HTR-8/SVneo (cell line): ENCODE results near the gene SFI1.
"Not testable (repeated sequence)": the region's sequence is repeated elsewhere in the genome, so short reads cannot be mapped to it uniquely, and the experiment has no call there.

Experiments
- DNase-seq: peaks from one replicate; pipeline ENCODE4 v3.0.0; 2011; ENCODE audit warnings: low spot score, mixed read lengths; ENCODE audit not compliant: insufficient read length
- FAIRE-seq: peaks from 2 replicates; lab custom pipeline; 2011; peaks lifted over from hg19 to GRCh38; lab: Jason Lieb, UNC

The SFI1 gene

DNA sequence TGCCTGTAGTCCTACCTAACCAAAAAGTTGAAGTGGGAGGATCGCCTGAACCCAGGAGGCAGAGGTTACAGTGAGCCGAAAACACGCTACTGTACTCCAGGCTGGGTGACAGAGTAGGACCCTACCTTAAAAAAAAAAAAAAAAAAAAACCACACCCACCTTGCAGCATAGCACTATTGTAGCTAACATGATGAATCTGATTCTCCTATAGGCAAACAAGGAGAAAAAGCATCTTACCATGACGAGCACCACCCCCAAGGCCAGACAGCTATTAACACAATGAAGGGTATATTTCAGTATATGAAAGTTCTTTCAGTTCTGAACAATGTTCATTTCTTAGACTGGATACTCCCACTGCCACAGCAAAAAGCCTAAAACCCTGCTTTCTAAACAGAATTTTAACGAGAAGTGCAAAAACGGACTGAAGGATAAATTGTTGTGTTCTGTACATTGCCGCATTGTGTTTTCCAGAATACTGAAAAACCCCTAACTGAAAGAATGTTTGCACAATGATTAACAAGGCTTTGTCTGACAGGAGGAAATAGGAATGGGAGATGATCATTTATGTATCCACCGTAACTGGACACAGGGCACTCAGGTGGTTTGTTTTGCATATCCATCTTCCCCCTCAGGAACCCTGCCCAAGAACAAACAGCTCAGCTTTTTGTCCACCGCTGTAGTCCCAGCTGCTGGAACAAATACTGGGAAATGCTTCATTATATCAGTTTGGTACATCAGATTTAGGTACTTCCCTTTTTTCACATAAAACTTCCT lies 156.8 kb downstream of the SFI1 start:
- FAIRE-seq, result no peak

DNA sequence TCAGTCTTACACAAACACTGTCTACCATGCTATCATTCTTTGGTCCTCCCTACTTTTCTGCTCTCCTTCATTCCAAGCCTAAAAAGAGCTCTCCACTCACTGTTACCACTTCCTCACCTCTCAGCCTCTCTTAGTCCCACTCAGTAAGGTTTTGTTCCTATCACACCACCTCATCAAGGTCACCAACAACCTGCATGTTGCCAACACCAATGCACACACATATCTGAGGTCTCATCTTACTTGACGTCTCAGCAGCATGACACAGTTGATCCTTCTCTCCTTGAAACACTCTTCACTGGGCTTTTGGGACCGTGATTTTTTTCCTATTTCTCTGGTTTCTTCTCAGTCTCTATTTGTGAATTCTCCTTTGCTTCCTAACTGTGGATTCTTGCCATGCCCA lies 157.6 kb downstream of the SFI1 start:
- no peak for FAIRE-seq
- no peak for DNase-seq

More for the DNA sequence above, 156.8 kb downstream of the SFI1 start:
- no peak for DNase-seq

DNA sequence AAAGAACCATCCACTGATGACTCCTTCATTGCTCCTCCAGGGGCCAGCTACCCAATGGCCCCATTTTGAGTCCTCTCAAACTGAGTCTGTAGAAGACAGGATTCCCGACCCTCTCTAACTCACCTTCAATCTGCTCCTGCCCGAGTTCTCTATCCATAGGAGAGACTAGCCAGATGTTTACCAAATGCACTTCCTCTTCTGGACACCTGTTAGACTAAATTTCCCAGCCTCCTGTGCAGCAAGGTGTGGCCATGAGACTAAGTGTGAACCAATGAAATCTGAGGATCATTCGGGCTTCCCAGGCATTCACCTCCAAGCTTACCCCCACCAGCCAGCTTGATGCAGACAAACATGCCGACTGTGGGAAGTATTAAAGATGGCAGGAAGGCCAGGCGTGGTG lies 158.1 kb downstream of the SFI1 start:
- no peak for DNase-seq
- no peak for FAIRE-seq

DNA sequence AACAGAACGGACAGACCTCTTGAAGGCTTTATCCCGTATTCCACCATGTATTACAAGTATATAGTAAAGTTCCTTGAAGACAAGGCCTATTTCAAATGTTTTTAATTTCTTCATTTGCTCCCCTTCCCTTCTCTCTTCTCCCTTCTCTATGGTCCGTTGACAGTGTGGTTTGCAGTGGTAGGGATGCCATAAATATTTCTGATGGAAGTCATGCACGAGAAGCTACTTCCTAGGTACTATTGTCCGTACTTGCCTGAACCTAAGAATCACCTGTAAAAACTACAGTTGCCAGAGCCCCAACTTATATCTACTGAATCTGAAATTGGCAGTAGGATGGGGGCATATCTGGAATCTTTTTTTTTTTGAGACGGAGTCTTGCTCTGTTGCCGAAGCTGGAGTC lies 162.9 kb downstream of the SFI1 start:
- FAIRE-seq (no peak), DNase-seq (no peak)

DNA sequence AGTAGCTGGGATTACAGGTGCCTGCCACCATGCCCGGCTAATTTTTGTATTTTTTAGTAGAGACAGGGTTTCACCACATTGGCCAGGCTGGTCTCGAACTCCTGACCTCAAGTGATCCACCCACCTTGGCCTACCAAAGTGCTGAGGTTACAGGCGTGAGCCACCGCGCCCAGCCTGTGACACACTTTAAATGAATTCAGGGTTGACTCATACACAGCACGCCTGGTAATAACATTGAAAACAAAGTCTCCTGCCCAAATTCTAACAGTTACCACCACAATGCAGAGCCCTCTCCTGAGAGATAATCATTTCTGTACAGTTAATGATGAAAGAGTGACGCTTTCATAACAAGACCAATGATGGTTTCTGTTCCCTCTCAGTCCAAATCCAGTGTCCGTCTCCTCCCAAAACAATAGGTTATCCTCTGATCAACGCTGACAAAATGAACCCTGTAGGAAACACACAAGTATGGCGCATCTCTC lies 164.6 kb downstream of the SFI1 start:
- not testable (repeated sequence) for FAIRE-seq, DNase-seq

DNA sequence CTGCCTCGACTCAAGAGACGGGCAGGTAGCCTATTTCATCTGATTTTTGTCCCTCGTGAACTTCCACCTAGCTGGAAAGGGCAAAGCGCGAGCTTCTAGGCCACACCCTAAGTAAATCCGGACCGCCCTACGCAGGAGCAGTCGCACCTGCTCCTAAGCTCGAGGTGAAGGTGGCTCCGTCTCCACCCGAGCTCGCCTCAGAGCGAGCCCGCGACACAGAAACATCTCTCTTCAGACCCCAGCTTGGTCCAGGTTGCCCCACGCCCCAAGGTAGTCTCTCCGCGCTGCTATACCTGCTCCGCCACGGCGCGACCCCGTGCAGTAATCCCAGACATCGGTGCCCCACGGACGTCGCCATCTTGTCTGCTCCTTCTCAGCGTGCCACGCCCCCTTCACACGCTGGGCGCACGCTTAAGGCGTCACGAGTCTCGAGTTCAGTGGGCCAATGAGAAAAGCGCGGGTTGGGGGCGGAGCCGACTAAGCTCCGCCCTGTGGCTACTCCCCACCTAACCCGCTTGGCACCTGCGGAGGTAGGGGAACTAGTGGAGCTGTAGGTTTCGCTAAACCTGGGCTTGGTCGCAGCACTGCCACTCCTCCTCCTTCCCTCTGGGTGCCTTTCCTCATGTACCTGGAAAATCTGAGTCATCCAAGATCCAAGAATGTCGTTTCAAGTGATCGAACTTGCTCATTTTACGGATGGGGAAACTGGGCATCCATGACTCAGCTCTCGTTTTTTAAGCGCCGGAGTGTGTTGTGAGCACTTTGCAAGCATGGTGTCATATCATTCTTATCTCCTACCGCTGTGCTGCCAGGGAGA lies 165.7 kb downstream of the SFI1 start, which contains the start of gene PISD:
Gene PISD (minus strand): TSS at position 365 of the 817 bp plus-strand sequence. CDS start 7 bp downstream, at position 358.
- DNase-seq (peak; percentile 86), FAIRE-seq (peak; percentile 69)

DNA sequence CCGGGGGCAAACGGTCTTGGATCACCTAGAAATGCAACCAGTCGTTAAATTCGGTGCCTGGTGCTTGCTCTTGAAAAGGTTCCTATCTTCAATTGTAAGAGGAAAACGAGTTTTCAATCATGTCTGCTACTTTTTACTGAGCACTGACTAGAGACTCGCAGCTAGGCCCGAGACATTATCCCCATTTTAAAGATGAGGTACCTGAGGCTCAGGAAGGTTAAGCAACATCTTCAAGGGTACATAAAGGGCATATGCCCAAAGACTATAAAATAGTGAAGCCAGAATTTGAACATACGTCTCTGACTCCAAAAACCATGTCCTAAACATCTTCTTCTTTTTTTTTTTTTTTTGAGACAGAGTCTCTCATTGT lies 166.3 kb downstream of the SFI1 start:
- DNase-seq (no peak), FAIRE-seq (no peak)
